RPMI7951 (cell line): ENCODE measurements around the gene FGA. TPM values are rescaled to one million over a fixed set of nuclear protein-coding genes. Genes with fewer than 3 reads are reported as not detected.

Source experiments
- DNase-seq: peaks from one replicate; pipeline ENCODE4 v3.0.0-alpha.2; 2012; ENCODE audit warnings: low read depth
- total RNA-seq: library from RNA; depleted of rRNA; stranded (reverse); fragments of >200 nt; shearing (Covaris generic); gene quantifications from 2 replicates; pipeline ENCODE4 v1.2.3, GENCODE V29; 2014; rRNA removed

Gene FGA
- not detected in 2 replicates for total RNA-seq

DNA sequence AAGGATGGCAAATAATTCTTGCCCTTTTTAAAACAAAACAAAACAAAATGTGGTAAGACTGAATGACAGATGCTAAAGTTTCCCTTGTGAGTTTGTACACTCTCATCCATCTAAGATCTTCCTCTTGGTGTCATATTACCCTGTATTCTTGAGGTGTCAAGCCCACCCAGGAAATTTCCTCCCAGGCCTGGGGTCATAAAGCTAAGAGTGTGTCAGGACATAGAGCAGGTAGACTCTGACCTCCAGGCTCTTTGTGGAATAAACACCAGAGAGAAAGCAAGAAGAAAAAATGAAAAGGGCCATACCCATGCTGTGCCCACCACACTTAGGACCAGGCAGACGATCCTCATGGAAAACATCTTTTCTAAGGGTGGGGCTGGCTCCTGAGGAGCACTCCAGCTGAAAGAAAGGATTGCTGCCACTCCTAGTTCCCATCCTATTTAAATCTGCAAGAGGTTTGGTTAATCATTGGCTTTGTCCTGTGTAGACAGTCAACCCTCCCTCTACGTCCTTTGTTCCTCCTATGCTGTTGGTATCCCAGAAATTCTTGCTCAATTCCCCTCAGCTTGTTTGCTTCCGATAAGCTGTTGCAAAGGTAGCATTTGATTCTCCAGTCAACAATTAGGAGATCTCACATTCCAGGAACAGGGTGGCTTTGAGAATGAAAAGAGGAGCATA, at the start of gene FGA:
Gene FGA, minus strand, starts transcription at position 414 of the 678 bp plus-strand sequence. Its CDS starts 55 bp downstream, at position 359.
- DNase-seq, result no peak

DNA sequence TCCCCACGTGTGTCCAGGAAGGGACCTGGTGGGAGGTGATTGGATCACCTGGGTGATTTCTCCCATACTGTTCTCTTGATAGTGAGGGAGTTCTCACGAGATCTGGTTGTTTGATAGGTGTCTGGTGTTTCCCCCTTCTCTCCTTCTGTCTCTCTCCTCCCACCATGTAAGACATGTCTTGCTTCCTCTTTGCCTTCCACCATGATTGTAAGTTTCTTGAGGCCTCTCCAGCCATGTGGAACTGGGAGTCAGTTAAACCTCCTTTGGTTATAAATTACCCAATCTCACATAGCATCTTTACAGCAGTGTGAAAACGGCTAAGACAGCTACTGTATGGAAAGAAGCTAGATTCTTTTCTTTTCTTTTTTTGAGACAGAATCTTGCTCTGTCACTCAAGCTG, 43.5 kb upstream of the FGA start:
- no peak for DNase-seq

DNA sequence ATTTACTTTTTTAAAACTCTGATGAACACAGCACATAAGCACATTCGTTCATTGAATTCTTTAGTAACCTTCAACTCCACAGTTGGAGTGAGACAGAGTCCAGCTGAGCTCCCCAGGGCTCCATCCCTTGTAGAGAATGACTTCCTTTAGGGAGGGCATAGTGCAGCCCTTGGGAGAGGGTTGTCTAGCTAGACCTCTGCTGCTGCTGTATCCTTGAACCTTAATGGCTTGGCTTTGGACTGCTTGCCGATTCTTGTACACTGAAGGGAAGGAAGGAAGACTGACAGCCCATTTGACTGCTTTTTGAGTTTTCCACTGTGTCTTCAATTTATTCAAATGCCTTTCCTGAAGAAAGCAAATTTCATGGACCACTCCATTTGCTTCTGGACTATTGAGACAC, 41.3 kb upstream of the FGA start:
- no peak for DNase-seq

DNA sequence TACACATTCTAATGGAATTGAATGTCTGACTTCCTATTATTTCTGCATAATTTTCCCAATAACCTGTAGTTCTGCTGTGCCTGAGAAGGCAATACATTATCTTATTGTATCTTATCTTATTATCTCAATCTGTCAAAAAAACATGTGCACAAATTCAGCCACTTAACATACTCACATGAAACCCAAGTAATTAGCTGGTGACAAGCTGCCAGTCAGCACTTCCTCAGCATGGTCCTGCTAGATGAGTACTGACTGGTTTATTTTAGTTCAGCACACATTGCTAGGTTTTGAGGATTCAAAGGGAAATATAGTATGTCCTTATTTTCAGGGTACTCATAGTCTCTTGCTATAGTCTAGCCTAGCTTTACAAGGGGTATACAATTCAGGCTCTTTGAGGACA, 39.8 kb upstream of the FGA start:
- DNase-seq, result no peak

DNA sequence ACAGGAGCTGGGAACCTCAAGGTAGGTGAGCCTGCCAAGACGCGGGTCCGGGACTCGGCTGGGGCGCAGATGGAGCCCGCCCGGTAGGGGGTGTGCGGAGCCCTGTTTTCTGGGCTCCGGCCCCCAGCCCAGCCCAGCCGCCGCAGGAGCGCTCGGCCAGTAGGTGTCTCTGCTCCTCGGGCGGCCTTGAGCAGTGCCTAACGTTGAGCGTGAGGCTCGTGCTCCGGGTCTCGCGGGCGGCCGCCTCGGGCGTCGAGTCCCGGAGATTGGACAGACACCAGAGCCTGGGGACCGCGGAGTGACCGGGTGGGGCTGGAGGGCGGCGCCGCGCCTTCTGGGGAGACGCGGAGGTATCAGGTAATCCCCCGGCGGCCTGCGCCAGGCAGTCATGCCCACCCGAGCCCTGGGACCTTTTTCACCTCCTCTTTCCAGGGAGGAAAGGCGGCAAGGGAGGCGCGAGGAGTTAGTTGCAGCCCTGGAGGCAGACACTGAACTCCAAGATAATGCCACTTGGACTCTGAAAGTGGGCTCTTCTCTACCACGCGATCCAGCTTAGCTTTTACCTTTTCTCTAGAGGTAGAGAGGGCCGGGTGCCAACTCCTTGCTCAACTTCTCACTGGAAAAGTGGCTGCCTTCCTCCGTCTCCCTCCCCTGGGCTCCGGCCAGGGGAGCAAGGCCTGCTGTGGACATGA, 36.4 kb upstream of the FGA start:
- DNase-seq, result peak; percentile 24

DNA sequence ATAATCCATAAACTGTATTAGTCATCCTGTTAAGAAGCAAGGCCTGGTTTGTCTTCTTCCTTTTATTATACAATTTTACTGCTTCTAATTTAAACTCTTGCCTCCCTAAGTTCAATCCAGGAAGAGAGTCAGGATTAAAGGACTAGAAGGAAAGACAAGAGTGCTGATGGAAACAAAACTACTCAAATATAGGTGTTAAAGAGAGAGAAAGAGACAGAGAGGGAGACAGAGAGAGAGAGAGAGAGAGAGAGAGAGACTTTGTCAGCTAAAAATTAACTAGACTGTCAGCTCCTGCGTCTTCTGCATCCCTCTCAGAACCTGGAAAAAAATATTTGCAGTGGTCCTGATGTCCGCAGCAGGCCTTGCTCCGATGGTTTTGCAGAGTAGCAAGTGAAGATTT, 35.4 kb upstream of the FGA start:
- DNase-seq, result no peak

DNA sequence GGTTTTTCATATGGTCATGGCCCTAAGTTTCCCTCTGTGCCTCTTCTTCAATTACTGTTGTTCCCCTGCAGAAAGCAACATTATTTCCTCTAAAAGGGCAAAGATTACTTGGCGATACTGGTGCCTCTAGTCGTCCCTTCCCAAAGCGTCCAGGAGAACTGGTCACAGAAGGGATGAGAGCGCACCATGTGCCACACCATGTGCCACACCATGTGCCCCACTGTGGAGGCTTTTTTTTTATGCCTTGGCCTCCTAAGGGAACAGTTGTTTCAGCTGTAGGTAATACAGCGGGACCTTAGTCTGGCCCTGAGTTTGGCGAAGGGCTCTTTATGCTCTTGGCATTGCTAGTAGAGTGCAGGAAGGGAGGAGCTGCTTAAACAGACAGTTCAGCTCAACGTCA, 33.5 kb upstream of the FGA start:
- DNase-seq, result no peak

DNA sequence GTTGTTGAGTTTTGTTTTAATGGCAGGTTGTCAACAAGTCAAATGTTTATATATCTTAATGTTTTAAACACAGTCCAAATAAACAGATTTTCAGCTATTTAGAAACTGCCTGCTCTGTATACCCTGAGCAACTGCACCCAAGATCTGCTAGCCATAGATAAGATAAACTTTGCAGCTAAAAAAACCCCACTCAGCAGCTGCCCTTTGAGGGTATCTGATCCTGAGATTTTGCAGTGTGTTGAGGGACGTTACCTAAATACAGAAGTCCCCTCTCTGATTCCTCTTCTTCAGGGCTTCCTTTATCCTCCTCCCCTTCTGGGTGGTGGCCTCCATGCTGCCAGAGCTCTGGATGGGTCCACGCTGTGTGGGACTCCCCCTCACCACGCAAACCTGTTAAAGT, 32.9 kb upstream of the FGA start:
- no peak for DNase-seq

DNA sequence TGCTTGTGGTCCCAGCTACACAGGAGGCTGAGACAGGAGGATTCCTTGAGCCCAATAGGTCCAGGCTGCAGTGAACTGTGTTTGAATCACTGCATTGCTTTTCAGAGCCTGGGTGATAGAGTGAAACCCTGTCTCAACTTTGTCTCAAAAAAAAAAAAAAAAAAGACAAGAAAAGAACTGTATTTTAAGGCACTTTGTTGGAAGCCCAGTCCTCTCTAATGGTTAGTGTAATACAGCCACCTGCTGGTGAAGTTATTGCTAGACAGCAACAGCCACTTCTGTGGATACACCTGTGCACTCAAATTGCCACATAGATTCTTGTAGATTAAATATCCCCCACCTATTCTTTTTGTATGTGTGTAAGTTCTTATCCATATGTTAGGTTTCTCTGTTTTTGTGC, 32.1 kb upstream of the FGA start:
- DNase-seq, result peak; percentile 36

DNA sequence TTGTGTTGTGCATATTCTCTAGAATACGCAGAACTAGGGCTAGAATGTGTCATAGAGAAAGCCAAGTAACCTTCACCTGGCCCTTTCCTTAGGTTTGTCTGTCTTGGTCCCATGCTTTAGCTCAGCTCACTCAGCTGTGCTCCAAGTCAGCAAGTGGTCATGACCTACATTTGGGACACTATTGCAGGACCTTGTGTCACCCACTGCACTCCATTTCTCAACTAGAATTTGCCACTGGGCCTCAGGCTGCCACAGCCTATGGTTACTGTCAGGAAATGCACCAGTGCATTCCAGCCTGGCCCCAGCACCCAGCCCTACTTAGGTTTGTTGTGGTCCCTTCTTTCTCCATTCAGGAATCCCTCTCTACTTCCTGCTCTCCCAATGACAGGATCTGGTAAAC, 29.6 kb upstream of the FGA start:
- no peak for DNase-seq

DNA sequence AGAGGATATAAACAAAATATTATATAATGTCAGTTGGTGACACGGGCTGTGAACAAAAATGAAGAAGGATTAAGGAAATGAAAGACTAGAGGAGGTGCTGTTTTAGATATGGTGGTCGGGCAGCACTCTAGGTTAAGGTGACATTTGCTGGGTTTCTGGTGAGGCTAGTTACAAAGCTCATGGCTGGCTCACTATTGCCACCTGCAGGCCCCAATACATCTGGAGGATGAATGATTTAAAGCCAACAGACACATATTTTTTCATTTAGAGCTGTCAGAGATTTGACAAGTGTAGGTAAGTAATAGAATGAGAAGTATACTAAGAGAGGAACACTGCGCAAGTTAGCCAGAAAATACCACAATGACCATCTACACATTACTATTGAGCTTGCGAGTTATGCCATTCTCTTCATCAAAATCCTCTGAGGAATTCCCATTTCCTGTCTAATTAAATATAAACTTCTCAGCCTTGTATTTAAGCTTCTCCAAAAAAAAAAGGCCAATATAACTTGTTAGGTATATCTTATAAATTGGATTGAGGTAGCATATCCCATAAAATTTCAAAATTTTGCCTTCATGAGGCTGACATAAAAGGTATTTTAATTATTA, 28.3 kb upstream of the FGA start:
- peak; percentile 39 for DNase-seq

DNA sequence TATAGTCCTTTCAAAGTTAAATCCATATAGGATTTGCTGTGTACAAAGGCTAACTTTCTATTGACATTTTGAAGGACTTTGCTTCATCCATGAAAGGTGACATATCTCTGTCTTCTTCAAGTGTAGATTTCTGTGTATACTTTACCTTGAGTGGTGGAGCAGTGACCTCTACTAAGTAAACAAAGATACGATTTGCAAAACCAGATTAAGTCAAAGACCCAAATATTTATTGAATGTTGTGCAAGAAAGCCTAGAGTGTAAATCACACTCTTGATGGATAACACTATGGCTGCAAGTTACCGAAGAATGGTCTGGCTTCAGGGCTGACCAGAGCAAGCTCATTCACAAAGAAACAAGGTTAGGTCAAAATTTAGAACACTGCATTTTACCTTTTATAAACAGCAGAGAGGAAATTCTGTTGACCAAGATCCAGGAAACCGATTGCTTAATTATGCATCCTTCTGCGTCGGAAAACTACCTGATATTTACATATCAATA, 27.3 kb upstream of the FGA start:
- no peak for DNase-seq

DNA sequence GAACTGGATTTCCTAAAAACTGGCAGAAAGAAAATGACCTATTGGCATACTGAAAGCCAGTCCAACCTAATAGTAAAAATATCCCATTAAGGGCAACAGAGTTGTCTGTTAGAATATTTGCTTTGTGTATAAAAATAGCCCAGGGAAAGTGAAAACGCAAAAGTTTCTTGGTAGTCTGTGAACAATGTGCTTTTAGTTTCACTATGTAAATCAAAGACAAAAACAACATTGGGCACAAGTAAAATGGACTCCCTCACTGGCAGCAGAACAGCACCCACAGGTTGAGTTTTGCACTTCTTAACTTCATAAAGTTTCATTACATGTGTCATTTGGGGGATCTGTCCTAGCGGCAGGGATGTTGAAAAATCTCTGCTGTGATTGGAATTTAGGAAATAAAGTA, 26.2 kb upstream of the FGA start:
- DNase-seq, result peak; percentile 9

DNA sequence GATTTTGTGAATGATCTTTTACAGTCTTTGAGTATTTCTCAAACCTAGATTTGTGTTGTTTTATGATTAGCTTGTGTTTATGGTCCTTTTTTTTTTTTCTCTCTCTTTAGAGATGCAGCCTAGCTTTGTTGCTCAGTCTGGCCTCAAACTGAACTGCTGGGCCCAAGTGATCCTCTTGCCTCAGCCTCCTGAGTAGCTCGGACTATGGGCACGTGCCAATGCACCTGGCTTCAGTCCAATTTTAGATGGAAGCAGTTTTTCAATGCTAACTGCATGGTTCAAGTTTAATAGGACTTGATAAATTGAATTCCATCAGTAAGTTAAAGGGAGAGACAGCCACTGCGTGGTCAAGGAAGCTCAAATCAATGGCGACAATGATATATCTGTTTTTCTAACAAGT, 25.7 kb upstream of the FGA start:
- DNase-seq, result no peak

DNA sequence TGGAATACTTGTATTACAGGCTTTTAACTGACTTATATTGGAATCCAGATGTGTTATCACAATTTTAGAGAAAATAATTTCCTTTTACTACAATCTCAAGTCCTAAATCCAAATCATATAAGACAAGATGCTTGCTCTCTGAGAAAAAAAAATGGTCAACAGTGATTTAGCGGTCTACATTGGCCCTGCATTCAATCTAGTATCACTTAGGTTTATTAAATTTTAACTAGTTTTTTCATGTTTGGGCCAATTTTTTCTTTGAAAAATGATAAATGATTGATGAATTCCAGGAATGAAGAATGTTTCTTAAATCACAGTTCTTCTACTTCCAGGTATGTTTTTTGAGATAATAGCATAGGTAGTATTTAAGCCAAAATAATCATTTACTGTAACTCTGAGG, 24.7 kb upstream of the FGA start:
- no peak for DNase-seq

DNA sequence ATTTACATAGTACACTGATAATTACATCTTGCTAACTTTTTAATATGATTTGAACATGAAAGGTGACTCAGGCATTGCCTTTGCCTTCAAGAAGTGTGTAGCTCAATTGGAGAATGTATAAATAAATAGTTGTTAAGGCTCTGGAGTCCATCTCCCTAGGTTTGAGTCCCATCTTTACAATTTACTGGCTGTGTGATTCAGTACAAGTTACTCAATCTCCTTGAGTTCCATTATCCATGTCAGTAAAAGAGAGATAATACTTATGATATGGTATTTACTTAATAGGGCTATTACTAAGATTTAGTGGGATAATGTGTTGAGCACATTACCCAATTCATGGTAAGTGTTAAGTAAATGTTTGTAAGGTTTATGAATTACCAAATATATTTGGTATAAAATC, 23.8 kb upstream of the FGA start:
- DNase-seq, result no peak

DNA sequence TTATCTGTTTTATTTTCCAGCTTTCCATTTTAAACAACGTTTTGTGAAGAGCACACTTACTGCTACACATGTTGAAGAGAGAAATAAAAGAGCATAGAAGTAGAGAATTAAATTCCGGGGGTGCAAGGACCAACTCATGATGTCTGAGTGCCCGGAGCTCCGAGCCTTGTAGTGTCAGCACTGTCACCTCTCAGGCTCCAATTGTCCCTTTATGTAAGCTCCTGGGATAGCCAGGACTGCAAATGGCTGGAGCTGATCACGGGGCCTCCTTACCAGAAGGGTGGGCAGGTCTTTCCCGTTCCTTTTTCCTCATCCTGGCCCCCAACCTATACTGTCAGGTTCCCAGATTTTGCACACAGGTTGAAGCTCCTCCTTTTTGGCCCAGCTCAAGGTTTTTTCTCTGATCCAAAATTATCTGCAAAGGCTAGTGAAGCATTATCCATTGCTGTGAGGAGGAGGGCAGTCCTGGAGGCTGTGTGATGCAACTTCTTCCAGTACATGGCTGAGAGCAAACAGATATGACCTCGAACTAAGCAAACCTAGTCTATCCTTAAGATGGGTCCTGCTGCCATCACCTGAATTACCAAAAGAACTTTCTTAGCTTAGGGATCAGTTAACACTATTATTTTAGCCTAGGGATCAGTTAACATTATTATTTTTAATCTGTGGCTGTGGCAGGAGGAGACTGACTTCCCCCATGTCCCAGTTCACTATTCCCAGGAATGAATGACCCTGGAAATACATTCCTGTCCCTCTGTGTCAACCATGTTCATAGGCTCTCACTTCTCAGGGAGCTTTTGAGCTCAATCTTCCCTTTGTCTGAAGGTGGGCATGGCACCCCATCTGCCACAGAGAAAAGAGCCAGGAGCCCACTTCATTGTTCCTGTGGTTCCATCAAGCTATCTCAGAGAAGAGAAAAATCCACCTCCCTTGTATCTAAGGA, 22.2 kb upstream of the FGA start, which contains the start of gene FGG:
Gene FGG, minus strand, starts transcription at position 185 of the 943 bp plus-strand sequence. Its CDS starts 47 bp downstream, at position 138.
- no peak for DNase-seq

DNA sequence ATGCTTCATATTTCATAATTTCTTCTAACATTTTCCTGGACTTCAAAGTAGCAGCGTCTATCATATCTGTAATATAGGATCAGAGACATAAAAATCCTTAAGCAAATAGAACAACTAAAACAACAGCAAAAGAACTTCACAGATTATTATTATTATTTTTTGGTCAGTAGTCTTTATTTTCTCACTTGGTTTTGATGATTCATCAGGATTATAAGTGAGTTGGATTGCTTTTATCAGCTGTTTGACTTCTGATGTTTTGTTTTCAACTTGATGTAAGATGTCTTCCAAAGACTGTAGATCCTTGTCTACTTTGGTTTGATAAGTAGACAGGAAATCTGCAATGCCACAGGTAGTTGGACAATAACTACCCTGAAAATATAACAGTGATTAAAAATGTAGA, 21.3 kb upstream of the FGA start:
- DNase-seq, result no peak

DNA sequence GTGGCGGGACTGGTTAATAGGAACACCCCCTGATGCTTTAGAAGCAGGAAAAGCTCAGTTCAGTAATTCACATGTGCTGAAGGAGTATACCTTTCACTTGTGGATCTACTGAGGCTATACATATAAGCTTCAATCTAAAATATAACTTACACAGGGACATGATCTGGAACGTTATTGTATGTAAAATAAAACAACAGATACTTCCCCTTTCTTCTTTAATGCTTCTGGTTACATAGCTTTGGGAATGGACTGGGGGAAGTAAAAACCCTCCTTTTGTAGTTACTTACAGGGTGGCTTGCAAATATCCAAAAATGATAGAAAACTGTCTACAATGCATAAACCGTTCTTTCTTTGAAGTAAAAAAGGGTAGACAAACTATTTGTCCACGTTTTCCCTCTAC, 20.0 kb upstream of the FGA start:
- DNase-seq, result no peak

DNA sequence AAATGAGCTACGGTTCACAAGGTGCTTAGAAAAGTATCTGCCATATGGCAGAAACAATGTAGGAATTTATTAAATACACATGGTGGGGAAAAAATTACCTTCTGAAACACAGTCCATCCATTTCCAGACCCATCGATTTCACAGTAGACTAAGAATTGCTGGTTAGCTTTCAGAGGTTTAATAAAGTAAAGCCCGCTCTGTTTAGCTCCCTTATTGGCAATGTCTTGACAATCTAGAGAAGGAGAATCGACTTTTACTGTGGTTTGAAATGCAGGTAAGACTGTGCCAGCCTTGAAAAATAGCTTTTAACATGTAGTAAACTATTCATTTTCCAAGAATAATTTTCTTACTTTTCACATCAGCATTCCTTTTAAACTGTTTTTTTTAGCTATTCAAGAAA, 19.0 kb upstream of the FGA start:
- no peak for DNase-seq

DNA sequence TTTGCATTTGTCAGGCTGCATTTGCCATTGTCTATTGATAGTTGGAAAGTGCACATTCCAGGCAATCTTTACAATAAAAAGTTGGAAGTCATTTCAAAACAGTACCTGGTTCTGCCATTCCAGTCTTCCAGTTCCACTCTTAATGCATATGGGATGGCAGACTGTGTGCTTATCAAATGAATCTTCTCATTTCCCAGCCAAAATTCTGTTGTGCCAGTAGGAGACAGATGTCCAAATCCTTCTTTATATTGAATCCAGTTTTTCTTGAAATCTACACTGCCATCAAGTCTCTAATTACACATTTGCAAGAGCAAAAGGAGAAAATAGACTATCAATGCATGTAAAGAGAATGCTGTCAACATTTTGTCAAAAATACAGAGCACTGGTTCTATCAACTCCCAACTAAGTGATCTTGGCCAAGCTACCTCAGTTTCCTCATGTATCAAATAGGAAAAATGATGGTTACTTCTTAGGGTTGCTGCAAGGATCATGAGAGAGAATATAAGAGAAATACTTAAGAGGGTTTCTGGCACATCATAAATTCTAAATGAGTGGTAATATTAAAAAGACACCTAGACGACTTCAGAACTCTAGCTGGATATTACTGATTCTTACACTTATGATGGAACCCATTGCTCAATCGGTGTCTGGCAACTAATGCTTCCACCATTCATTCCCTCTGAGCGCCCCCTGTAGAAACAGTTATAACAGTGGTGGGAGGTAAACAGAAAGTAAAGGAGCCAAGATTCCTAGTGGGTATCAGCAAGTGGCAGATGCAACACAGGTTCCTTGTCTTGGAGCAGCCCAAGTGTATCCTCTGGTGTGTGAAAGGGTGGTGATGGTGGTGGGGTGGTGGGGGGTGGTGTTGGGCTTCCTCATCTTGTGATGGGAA, 18.1 kb upstream of the FGA start:
- no peak for DNase-seq
